ENCODE measurements around the gene CES3. TPM values are rescaled to one million over a fixed set of nuclear protein-coding genes. Genes with fewer than 3 reads are reported as not detected.

Gene CES3
- total and polyA plus RNA-seq, 2 experiments from 2014 or later: 6.4 to 12.8 TPM

DNA sequence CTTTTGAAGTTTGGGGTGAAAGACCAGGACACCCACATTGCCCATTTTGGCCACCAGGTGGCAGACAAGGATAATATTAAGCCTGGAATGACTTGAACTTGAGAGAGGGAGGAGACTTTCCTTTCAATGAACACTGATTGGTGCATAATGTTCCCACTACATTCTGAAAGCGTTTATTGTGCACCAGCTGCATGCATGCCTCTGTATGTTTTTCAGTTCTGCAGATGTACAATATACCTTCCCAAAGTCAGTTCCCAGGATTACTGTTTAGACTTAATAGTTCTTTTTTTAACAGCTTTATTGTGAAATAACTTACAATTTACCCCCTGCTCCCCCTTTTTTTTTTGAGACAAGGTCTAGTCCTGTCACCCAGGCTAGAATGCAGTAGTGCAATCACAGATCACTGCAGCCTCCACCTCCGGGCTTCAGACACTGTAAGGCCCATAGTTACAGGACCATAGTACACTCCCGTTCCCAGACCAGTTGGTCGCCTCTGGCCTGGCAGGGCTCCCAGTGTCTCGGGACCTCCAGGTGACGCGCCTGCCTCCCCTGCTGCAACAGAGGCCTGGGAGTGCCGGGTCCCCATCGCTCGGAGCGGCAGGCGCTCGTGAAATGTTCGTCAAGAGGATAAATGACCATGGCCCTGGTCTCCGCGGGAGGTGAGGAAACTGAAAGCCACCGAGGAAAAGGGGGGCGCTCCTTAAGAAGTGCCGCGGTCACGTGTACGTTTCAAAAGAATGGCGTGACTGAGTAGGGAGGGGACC, 13.6 kb upstream of the CES3 start:
- no peaks in the 10 kb centered on the region for H3K9me3 ChIP-seq (ENCODE audit: low read depth)
- no peak overlapping the region for H3K27ac ChIP-seq
- H3K4me1 ChIP-seq (ENCODE audit: low read depth): no peaks in the 10 kb centered on the region
- H3K27me3 ChIP-seq: peaks cover 40% of the 10 kb centered on the region
- H3K4me3 ChIP-seq: peak overlapping the region; percentile 18
- peaks cover 5% of the 10 kb centered on the region for H3K36me3 ChIP-seq
- peak; percentile 85 to 86 for DNase-seq (ENCODE audit: low read depth in 1 of 2, low spot score in 1 of 2)
- TF ChIP-seq, protein P1, sequence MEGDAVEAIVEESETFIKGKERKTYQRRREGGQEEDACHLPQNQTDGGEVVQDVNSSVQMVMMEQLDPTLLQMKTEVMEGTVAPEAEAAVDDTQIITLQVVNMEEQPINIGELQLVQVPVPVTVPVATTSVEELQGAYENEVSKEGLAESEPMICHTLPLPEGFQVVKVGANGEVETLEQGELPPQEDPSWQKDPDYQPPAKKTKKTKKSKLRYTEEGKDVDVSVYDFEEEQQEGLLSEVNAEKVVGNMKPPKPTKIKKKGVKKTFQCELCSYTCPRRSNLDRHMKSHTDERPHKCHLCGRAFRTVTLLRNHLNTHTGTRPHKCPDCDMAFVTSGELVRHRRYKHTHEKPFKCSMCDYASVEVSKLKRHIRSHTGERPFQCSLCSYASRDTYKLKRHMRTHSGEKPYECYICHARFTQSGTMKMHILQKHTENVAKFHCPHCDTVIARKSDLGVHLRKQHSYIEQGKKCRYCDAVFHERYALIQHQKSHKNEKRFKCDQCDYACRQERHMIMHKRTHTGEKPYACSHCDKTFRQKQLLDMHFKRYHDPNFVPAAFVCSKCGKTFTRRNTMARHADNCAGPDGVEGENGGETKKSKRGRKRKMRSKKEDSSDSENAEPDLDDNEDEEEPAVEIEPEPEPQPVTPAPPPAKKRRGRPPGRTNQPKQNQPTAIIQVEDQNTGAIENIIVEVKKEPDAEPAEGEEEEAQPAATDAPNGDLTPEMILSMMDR (IDR thresholded peaks at IDR 0.05; ENCODE audit: low read depth, low read length): peak; percentile 86

DNA sequence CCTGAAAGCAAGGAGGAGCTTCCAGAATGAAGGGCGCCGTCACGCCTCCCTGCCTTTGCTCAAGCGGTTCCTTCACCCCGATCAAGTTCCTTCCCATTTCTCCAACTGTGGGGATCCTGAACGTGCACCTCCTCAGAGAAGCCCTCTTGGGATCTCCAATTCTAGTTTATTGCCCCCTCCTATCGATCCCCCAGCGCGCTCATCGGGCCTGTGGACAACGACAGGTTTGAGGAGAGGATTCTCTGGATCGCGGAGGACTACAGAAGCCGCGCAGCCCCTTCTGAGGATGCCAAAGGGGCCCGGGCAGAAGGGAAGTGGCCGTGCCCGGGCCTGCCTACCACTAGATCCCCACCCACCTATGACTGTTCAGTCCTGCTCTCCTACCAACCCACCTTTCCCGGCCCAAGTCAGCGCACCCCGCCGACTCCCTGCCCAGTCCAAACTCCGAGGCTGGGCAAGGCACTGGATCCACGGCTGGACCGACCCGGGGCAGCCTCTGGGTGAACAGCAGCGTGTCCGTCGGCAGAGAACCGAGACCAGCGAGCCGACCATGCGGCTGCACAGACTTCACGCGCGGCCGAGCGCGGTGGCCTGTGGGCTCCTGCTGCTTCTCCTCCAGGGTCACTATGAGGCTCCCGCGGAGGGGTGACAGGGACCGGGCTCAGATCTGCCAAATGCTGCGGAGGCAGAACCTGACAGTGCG, 12.8 kb upstream of the CES3 start:
- no peaks in the 10 kb centered on the region for H3K9me3 ChIP-seq (ENCODE audit: low read depth)
- H3K27me3 ChIP-seq: peaks cover 40% of the 10 kb centered on the region
- TF ChIP-seq, protein P1 (IDR thresholded peaks at IDR 0.05; ENCODE audit: low read depth, low read length): no peak
- no peak overlapping the region for H3K27ac ChIP-seq
- no peaks in the 10 kb centered on the region for H3K36me3 ChIP-seq
- DNase-seq (ENCODE audit: low read depth in 1 of 2, low spot score in 1 of 2): peak in 1 of 2 donors; percentile 30
- peak overlapping the region; percentile 18 for H3K4me3 ChIP-seq
- H3K4me1 ChIP-seq (ENCODE audit: low read depth): no peaks in the 10 kb centered on the region

DNA sequence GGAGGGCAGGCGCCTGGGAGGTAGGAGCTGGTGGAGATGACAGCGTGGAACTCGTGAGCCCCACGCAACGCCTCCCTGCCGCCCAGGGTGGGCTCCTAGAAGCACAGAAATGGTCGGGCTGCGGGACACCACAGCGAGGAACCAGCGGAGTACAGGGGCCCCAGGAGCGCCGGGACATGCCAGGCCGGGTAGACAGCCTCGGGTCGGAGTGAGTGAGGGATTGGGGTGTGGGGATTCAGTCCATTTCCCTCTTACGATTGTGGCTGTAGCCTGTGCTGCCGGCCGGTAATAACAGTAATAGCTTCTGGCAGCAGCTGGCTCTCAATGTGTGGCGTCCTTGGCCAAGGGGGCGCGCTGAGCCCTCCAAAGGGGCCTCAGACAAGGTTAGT, 12.2 kb upstream of the CES3 start:
- Histone ChIP-seq H3K27me3 (peaks cover 40% of the 10 kb centered on the region), H3K27ac (no peak overlapping the region), H3K9me3 (ENCODE audit: low read depth) (no peaks in the 10 kb centered on the region), H3K36me3 (no peaks in the 10 kb centered on the region), H3K4me1 (ENCODE audit: low read depth) (no peaks in the 10 kb centered on the region), H3K4me3 (no peak overlapping the region)
- TF ChIP-seq, protein P1 (IDR thresholded peaks at IDR 0.05; ENCODE audit: low read depth, low read length): no peak
- no peak for DNase-seq (ENCODE audit: low read depth in 1 of 2, low spot score in 1 of 2)

DNA sequence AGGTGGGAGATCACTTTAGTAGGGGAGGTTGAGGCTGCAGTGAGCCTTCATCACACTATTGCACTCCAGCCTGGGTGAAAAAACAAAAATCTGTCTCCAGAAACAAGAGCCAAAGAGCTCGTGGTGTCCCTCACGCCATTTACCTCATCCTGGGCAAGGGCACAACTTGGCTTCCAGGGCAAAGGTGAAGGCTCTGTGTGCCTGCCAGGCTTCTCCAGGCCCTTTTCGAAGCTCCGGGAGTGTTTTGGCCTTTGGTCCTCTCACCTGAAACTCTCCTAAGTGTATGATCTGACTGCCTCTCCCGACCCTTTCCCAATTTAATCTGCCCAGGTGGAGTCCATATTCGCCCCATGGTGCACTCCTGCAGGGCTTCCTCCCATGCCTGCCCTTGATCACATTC, 11.6 kb upstream of the CES3 start:
- Histone ChIP-seq H3K36me3 (no peaks in the 10 kb centered on the region), H3K9me3 (ENCODE audit: low read depth) (no peaks in the 10 kb centered on the region), H3K27me3 (peaks cover 40% of the 10 kb centered on the region), H3K27ac (no peak overlapping the region), H3K4me1 (ENCODE audit: low read depth) (no peaks in the 10 kb centered on the region), H3K4me3 (no peak overlapping the region)
- TF ChIP-seq, protein P1 (IDR thresholded peaks at IDR 0.05; ENCODE audit: low read depth, low read length): no peak
- DNase-seq (ENCODE audit: low read depth in 1 of 2, low spot score in 1 of 2): no peak

DNA sequence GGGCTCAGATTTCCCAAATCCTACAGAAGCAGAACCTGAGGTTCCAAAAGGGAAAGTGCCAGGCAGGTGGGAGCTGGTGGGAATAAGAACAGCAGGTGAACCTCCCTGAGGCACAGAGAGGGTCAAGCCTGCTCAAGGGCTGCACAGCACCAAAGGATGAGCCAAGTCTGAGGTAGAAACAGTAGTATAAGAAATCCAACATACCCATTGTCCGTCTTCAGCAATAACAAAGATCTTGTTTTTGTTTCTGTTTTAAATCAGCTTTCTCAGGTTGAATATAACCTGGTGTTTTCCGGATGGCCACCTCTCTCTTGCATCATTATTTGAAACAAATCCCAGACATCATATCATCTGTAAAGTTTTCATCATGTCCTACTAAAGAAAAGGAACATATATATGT, 10.6 kb upstream of the CES3 start:
- Histone ChIP-seq H3K4me3 (no peak overlapping the region), H3K27me3 (peaks cover 40% of the 10 kb centered on the region), H3K9me3 (ENCODE audit: low read depth) (no peaks in the 10 kb centered on the region), H3K36me3 (no peaks in the 10 kb centered on the region), H3K4me1 (ENCODE audit: low read depth) (no peaks in the 10 kb centered on the region), H3K27ac (no peak overlapping the region)
- no peak for DNase-seq (ENCODE audit: low read depth in 1 of 2, low spot score in 1 of 2)
- TF ChIP-seq, protein P1 (IDR thresholded peaks at IDR 0.05; ENCODE audit: low read depth, low read length): no peak

All from cardiac muscle cell (in vitro differentiated cells and primary cell).